MCF 10A (cell line): ENCODE results near the gene CCL14. TPM values are rescaled to one million over a fixed set of nuclear protein-coding genes. Genes with fewer than 3 reads are reported as not detected.

Experiments
- BruUV-seq: library from RNA; stranded (reverse); fragments of 400-500 nt; replicated peaks from 2 replicates; lab custom pipeline; 2021; lab: Mats Ljungman, UMichigan
- CTCF ChIA-PET: fragments of 300-600 bp; sonication (Branson Sonifier 250); formaldehyde crosslinking; extraction: SDS; loops from one replicate; lab custom pipeline; 2021; ENCODE audit warnings: antibody characterized with exemption, inconsistent platforms; lab: Yijun Ruan, JAX
- POLR2A ChIA-PET: fragments of 300-600, 350-650 bp; sonication (Branson Sonifier 250); formaldehyde crosslinking; extraction: SDS; loops from one replicate; lab custom pipeline; 2020; ENCODE audit warnings: antibody characterized with exemption, inconsistent platforms; lab: Yijun Ruan, JAX
- DNase-seq: peaks from one replicate; pipeline ENCODE4 v3.0.0-alpha.2; 2018; ENCODE audit not compliant: unreplicated experiment
- H3K27ac Mint-ChIP-seq: one replicate; pipeline ENCODE4 v1.8.0; 2022; ENCODE audit warnings: mild to moderate bottlenecking, low read depth, mixed read lengths; ENCODE audit not compliant: unreplicated experiment
- H3K27me3 Mint-ChIP-seq: one replicate; pipeline ENCODE4 v1.8.0; 2022; ENCODE audit warnings: mixed read lengths; ENCODE audit not compliant: insufficient read depth, unreplicated experiment
- H3K36me3 Mint-ChIP-seq: one replicate; pipeline ENCODE4 v1.8.0; 2022; ENCODE audit warnings: mild to moderate bottlenecking, moderate library complexity, mixed read lengths; ENCODE audit not compliant: insufficient read depth, unreplicated experiment
- H3K4me1 Mint-ChIP-seq: one replicate; pipeline ENCODE4 v1.8.0; 2022; ENCODE audit warnings: mixed read lengths; ENCODE audit not compliant: insufficient read depth, unreplicated experiment
- H3K4me3 Mint-ChIP-seq: one replicate; pipeline ENCODE4 v1.8.0; 2022; ENCODE audit warnings: mild to moderate bottlenecking, moderate library complexity, mixed read lengths; ENCODE audit not compliant: unreplicated experiment
- H3K9me3 Mint-ChIP-seq: one replicate; pipeline ENCODE4 v1.8.0; 2022; ENCODE audit warnings: mixed read lengths; ENCODE audit not compliant: unreplicated experiment
- intact Hi-C: fragments of 100-400 bp; cut with micrococcal nuclease; formaldehyde crosslinking; loops from 2 replicates; pipeline ENCODE4 v1.14.1; 2022
- total RNA-seq: library from RNA; stranded (reverse); gene quantifications from 2 replicates; pipeline ENCODE4 v1.2.3, GENCODE V29; 2022
- TF ChIP-seq, protein P1 (sequence below): fragments of 200-600 bp; IDR thresholded peaks from one replicate; pipeline ENCODE4 v1.8.0; 2022; ENCODE audit warnings: antibody characterized with exemption, mild to moderate bottlenecking; ENCODE audit not compliant: unreplicated experiment

CCL14 gene
- total RNA-seq, 1 experiment from 2014 or later = not detected

DNA sequence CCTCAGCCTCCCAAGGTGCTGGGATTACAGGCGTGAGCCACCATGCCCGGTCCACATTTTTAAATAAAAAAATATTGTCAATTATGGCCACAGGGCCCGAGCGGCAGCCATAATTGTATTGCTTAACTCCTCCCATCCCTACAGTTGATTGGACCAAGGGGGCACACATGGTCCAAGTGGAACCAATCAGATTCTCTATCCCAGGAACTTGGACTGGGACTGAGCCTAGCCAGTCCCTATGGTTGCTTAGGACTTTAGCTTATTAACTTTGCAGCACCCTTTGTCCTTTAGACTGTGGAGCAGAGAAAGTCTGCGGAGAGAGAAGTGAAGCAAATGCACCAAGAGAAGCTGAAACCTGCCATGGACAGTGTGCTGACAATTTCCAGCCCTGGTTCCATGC is 50.5 kb downstream of the CCL14 start:
- no peaks in the 10 kb centered on the region for H3K27me3 Mint-ChIP-seq
- H3K36me3 Mint-ChIP-seq = no peaks in the 10 kb centered on the region
- H3K4me3 Mint-ChIP-seq = no peak overlapping the region
- DNase-seq = no peak
- H3K4me1 Mint-ChIP-seq = no peaks in the 10 kb centered on the region
- ChIA-PET CTCF (interaction anchor here (0.6 kb wide), 1 partner anchor 35 kb away, joined by 3 read pairs; no protein-coding TSS in a partner anchor), POLR2A (no interaction called here)
- H3K9me3 Mint-ChIP-seq = no peaks in the 10 kb centered on the region
- intact Hi-C loops = no loop called here
- H3K27ac Mint-ChIP-seq = no peak overlapping the region
- TF ChIP-seq, protein P1, sequence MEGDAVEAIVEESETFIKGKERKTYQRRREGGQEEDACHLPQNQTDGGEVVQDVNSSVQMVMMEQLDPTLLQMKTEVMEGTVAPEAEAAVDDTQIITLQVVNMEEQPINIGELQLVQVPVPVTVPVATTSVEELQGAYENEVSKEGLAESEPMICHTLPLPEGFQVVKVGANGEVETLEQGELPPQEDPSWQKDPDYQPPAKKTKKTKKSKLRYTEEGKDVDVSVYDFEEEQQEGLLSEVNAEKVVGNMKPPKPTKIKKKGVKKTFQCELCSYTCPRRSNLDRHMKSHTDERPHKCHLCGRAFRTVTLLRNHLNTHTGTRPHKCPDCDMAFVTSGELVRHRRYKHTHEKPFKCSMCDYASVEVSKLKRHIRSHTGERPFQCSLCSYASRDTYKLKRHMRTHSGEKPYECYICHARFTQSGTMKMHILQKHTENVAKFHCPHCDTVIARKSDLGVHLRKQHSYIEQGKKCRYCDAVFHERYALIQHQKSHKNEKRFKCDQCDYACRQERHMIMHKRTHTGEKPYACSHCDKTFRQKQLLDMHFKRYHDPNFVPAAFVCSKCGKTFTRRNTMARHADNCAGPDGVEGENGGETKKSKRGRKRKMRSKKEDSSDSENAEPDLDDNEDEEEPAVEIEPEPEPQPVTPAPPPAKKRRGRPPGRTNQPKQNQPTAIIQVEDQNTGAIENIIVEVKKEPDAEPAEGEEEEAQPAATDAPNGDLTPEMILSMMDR = no peak
- no TSS peak for BruUV-seq

DNA sequence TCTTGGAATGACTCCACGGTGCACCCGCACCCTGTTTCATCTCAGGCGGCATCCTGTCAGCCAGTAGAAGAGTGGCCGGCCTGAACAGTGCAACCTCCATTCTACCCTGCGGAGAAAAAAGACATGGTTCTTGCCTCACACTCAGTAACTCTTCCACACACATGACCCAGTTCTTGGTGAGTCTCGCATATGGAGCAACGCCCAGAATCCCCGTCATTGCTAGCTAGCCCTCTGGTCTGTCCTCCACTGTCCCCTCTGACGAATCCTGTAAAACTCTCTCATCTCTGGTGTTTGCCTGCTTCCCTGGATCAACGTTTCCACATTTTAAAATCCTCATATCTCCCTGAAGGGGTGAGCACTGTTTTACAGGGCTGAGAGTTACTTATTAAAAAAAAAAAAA is 51.8 kb downstream of the CCL14 start:
- DNase-seq = no peak
- no peak overlapping the region for H3K27ac Mint-ChIP-seq
- no TSS peak for BruUV-seq
- TF ChIP-seq, protein P1 = no peak
- H3K4me1 Mint-ChIP-seq = no peaks in the 10 kb centered on the region
- no peaks in the 10 kb centered on the region for H3K36me3 Mint-ChIP-seq
- no peaks in the 10 kb centered on the region for H3K27me3 Mint-ChIP-seq
- CTCF ChIA-PET = no interaction called here
- no peaks in the 10 kb centered on the region for H3K9me3 Mint-ChIP-seq
- POLR2A ChIA-PET = no interaction called here
- intact Hi-C loops = no loop called here
- no peak overlapping the region for H3K4me3 Mint-ChIP-seq

Other genes with a start within 250 kb of the CCL14 start
- gene GAS2L2, start 233.5 kb downstream of the CCL14 start, total RNA-seq = 0.23 and 0.39 TPM in 2 replicates
- not detected in 2 replicates for gene C17orf50, start 225.8 kb downstream of the CCL14 start, total RNA-seq
- gene MMP28, start 191.1 kb downstream of the CCL14 start, total RNA-seq = 22.3 and 27.4 TPM in 2 replicates
- 284 and 337 TPM in 2 replicates for gene TAF15, start 177.2 kb downstream of the CCL14 start, total RNA-seq
- not detected in 2 replicates for gene HEATR9, start 117.8 kb downstream of the CCL14 start, total RNA-seq
- gene CCL5, start 106.4 kb downstream of the CCL14 start, total RNA-seq = not detected in 2 replicates
- gene RDM1, start 56.0 kb downstream of the CCL14 start, total RNA-seq = 0.44 and 2.6 TPM in 2 replicates
- gene LYZL6, start 43.0 kb downstream of the CCL14 start, total RNA-seq = not detected in 2 replicates
- not detected in 2 replicates for gene CCL16, start 5.2 kb downstream of the CCL14 start, total RNA-seq
- not detected in 2 replicates for gene CCL15, start 14.8 kb upstream of the CCL14 start, total RNA-seq
- not detected in 2 replicates for gene CCL23, start 31.2 kb upstream of the CCL14 start, total RNA-seq
- gene CCL18, start 77.5 kb upstream of the CCL14 start, total RNA-seq = not detected in 2 replicates
- not detected in 2 replicates for gene CCL3, start 103.4 kb upstream of the CCL14 start, total RNA-seq
- gene CCL4, start 117.1 kb upstream of the CCL14 start, total RNA-seq = not detected in 2 replicates
- gene TBC1D3B, start 189.9 kb upstream of the CCL14 start, total RNA-seq = 12.5 and 14.9 TPM in 2 replicates
- not detected in 2 replicates for gene CCL3L1, start 210.0 kb upstream of the CCL14 start, total RNA-seq
- not detected in 2 replicates for gene CCL4L2, start 224.3 kb upstream of the CCL14 start, total RNA-seq